SK-N-SH treated with all-trans-retinoic acid at 6 μM for 48 hours (cell line): ENCODE measurements around the gene SPATA18.

Experiments used
- ATAC-seq: fragments of 200-7000 bp; cut with Tn5 transposase; 3 replicates; pipeline ENCODE4 v1.9.1; 2020; ENCODE audit warnings: mild to moderate bottlenecking, moderate library complexity
- ARNTL ChIP-seq: fragments of 450-650 bp; formaldehyde crosslinking; IDR thresholded peaks from 2 replicates; pipeline ENCODE4 v1.5.0; 2020; ENCODE audit warnings: low read depth, mild to moderate bottlenecking, moderate library complexity, borderline replicate concordance
- BACH2 ChIP-seq: fragments of 250-450 bp; sonication (Bioruptor Pico); IDR thresholded peaks from 2 replicates; pipeline ENCODE4 v1.9.0; 2021; ENCODE audit warnings: mild to moderate bottlenecking, borderline replicate concordance
- CSDC2 ChIP-seq: fragments of 250-450 bp; sonication (Bioruptor Pico); IDR thresholded peaks from 2 replicates; pipeline ENCODE4 v1.5.0; 2020; ENCODE audit warnings: mild to moderate bottlenecking, moderate library complexity
- ESRRG ChIP-seq: fragments of 250-450 bp; sonication (Bioruptor Pico); IDR thresholded peaks from 2 replicates; pipeline ENCODE4 v1.6.1; 2021; ENCODE audit warnings: mild to moderate bottlenecking
- GLIS3 ChIP-seq: fragments of 250-450 bp; sonication (Bioruptor Pico); IDR thresholded peaks from 2 replicates; pipeline ENCODE4 v1.5.0; 2020; ENCODE audit warnings: mild to moderate bottlenecking, moderate library complexity
- ISL1 ChIP-seq: fragments of 250-450 bp; sonication (Bioruptor Pico); IDR thresholded peaks from 2 replicates; pipeline ENCODE4 v2.1.2; 2022; ENCODE audit warnings: mild to moderate bottlenecking, moderate library complexity
- OSR1 ChIP-seq: fragments of 250-450 bp; sonication (Bioruptor Pico); IDR thresholded peaks from 2 replicates; pipeline ENCODE4 v1.8.0; 2022; ENCODE audit warnings: moderate library complexity, mild to moderate bottlenecking, inconsistent platforms
- PPARA ChIP-seq: fragments of 250-450 bp; sonication (Bioruptor Pico); IDR thresholded peaks from 2 replicates; pipeline ENCODE4 v1.5.0; 2020; ENCODE audit warnings: mild to moderate bottlenecking, borderline replicate concordance
- RARB ChIP-seq: fragments of 250-450 bp; sonication (Bioruptor Pico); IDR thresholded peaks from 2 replicates; pipeline ENCODE4 v1.8.0; 2021; ENCODE audit warnings: mild to moderate bottlenecking, moderate library complexity
- SNAI2 ChIP-seq: fragments of 250-450 bp; sonication (Bioruptor Pico); IDR thresholded peaks from 2 replicates; pipeline ENCODE4 v1.5.0; 2020; ENCODE audit warnings: mild to moderate bottlenecking, moderate library complexity
- TCF4 ChIP-seq: fragments of 250-450 bp; sonication (Bioruptor Pico); IDR thresholded peaks from 2 replicates; pipeline ENCODE4 v1.8.0; 2021; ENCODE audit warnings: mild to moderate bottlenecking, moderate library complexity, borderline replicate concordance
- ZC3H10 ChIP-seq: fragments of 250-450 bp; sonication (Bioruptor Pico); IDR thresholded peaks from 2 replicates; pipeline ENCODE4 v1.5.1; 2021; ENCODE audit warnings: mild to moderate bottlenecking, moderate library complexity
- ZFP3 ChIP-seq: fragments of 250-450 bp; sonication (Bioruptor Pico); IDR thresholded peaks from 2 replicates; pipeline ENCODE4 v1.5.0; 2020; ENCODE audit warnings: mild to moderate bottlenecking, moderate library complexity
- ZNF565 ChIP-seq: fragments of 450-650 bp; formaldehyde crosslinking; conservative IDR thresholded peaks from 2 replicates; pipeline ENCODE4 v1.5.0; 2020; ENCODE audit warnings: low read depth, mild to moderate bottlenecking, moderate library complexity
- ZNF70 ChIP-seq: fragments of 450-650 bp; formaldehyde crosslinking; IDR thresholded peaks from 2 replicates; pipeline ENCODE4 v1.5.0; 2020; ENCODE audit warnings: mild to moderate bottlenecking, moderate library complexity
- ZNF8 ChIP-seq: fragments of 450-650 bp; formaldehyde crosslinking; IDR thresholded peaks from 2 replicates; pipeline ENCODE4 v1.5.0; 2020; ENCODE audit warnings: mild to moderate bottlenecking, moderate library complexity
- TF ChIP-seq, protein P1 (sequence below): fragments of 250-450 bp; sonication (Bioruptor Pico); IDR thresholded peaks from 2 replicates; pipeline ENCODE4 v1.5.0; 2020; ENCODE audit warnings: mild to moderate bottlenecking, moderate library complexity
- TF ChIP-seq, protein P2 (sequence below): fragments of 250-450 bp; sonication (Bioruptor Pico); IDR thresholded peaks from 2 replicates; pipeline ENCODE4 v1.5.1; 2020; ENCODE audit warnings: low read depth, mild to moderate bottlenecking, moderate library complexity
- TF ChIP-seq, protein P3 (sequence below): fragments of 250-450 bp; sonication (Bioruptor Pico); IDR thresholded peaks from 2 replicates; pipeline ENCODE4 v1.8.0; 2020; ENCODE audit warnings: mild to moderate bottlenecking, moderate library complexity, borderline replicate concordance
- TF ChIP-seq, protein P4 (sequence below): fragments of 250-450 bp; sonication (Bioruptor Pico); IDR thresholded peaks from 2 replicates; pipeline ENCODE4 v1.8.0; 2021; ENCODE audit warnings: low read depth, mild to moderate bottlenecking, moderate library complexity, borderline replicate concordance

SPATA18 gene

DNA sequence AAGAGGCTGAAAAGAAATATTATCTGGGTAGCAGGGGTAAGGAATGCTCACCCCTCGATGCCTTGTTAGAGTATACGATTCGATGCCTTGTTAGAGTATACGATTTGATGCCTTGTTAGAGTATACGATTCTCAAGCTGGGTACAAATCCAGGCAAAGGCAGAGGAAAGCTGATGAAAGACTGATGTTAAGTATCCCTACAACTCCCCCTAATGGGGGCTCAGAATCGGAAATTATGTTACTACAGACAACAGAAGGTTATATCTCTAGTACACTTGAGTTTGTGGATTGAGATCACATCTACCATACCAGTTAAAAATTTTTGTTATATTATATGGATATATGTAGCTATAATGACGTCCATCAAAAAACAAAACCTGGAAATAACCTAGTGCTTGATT, 35.7 kb upstream of the SPATA18 start:
- ATAC-seq: peak; percentile 55; the same call in 2 of the 3 replicates
- TF ChIP-seq SNAI2 (CRISPR knock-in tag): no peak
- no peak for TF ChIP-seq ZNF8 (CRISPR knock-in tag)
- TF ChIP-seq ZNF565 (CRISPR knock-in tag): no peak
- no peak for TF ChIP-seq PPARA
- TF ChIP-seq ZC3H10 (CRISPR knock-in tag): no peak
- no peak for TF ChIP-seq BACH2 (CRISPR knock-in tag)
- no peak for TF ChIP-seq ESRRG
- TF ChIP-seq, protein P1, sequence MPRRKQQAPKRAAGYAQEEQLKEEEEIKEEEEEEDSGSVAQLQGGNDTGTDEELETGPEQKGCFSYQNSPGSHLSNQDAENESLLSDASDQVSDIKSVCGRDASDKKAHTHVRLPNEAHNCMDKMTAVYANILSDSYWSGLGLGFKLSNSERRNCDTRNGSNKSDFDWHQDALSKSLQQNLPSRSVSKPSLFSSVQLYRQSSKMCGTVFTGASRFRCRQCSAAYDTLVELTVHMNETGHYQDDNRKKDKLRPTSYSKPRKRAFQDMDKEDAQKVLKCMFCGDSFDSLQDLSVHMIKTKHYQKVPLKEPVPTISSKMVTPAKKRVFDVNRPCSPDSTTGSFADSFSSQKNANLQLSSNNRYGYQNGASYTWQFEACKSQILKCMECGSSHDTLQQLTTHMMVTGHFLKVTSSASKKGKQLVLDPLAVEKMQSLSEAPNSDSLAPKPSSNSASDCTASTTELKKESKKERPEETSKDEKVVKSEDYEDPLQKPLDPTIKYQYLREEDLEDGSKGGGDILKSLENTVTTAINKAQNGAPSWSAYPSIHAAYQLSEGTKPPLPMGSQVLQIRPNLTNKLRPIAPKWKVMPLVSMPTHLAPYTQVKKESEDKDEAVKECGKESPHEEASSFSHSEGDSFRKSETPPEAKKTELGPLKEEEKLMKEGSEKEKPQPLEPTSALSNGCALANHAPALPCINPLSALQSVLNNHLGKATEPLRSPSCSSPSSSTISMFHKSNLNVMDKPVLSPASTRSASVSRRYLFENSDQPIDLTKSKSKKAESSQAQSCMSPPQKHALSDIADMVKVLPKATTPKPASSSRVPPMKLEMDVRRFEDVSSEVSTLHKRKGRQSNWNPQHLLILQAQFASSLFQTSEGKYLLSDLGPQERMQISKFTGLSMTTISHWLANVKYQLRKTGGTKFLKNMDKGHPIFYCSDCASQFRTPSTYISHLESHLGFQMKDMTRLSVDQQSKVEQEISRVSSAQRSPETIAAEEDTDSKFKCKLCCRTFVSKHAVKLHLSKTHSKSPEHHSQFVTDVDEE (CRISPR knock-in tag): no peak
- no peak for TF ChIP-seq OSR1
- no peak for TF ChIP-seq TCF4 (CRISPR knock-in tag)
- TF ChIP-seq, protein P2, sequence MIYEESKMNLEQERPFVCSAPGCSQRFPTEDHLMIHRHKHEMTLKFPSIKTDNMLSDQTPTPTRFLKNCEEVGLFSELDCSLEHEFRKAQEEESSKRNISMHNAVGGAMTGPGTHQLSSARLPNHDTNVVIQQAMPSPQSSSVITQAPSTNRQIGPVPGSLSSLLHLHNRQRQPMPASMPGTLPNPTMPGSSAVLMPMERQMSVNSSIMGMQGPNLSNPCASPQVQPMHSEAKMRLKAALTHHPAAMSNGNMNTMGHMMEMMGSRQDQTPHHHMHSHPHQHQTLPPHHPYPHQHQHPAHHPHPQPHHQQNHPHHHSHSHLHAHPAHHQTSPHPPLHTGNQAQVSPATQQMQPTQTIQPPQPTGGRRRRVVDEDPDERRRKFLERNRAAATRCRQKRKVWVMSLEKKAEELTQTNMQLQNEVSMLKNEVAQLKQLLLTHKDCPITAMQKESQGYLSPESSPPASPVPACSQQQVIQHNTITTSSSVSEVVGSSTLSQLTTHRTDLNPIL (CRISPR knock-in tag): no peak
- TF ChIP-seq ISL1 (CRISPR knock-in tag): no peak
- no peak for TF ChIP-seq ZFP3 (CRISPR knock-in tag)
- TF ChIP-seq, protein P3, sequence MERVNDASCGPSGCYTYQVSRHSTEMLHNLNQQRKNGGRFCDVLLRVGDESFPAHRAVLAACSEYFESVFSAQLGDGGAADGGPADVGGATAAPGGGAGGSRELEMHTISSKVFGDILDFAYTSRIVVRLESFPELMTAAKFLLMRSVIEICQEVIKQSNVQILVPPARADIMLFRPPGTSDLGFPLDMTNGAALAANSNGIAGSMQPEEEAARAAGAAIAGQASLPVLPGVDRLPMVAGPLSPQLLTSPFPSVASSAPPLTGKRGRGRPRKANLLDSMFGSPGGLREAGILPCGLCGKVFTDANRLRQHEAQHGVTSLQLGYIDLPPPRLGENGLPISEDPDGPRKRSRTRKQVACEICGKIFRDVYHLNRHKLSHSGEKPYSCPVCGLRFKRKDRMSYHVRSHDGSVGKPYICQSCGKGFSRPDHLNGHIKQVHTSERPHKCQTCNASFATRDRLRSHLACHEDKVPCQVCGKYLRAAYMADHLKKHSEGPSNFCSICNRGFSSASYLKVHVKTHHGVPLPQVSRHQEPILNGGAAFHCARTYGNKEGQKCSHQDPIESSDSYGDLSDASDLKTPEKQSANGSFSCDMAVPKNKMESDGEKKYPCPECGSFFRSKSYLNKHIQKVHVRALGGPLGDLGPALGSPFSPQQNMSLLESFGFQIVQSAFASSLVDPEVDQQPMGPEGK (CRISPR knock-in tag): no peak
- TF ChIP-seq GLIS3 (CRISPR knock-in tag): no peak
- TF ChIP-seq ZNF70 (CRISPR knock-in tag): no peak
- no peak for TF ChIP-seq ARNTL
- TF ChIP-seq, protein P4, sequence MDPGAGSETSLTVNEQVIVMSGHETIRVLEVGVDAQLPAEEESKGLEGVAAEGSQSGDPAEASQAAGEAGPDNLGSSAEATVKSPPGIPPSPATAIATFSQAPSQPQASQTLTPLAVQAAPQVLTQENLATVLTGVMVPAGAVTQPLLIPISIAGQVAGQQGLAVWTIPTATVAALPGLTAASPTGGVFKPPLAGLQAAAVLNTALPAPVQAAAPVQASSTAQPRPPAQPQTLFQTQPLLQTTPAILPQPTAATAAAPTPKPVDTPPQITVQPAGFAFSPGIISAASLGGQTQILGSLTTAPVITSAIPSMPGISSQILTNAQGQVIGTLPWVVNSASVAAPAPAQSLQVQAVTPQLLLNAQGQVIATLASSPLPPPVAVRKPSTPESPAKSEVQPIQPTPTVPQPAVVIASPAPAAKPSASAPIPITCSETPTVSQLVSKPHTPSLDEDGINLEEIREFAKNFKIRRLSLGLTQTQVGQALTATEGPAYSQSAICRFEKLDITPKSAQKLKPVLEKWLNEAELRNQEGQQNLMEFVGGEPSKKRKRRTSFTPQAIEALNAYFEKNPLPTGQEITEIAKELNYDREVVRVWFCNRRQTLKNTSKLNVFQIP (CRISPR knock-in tag): no peak

DNA sequence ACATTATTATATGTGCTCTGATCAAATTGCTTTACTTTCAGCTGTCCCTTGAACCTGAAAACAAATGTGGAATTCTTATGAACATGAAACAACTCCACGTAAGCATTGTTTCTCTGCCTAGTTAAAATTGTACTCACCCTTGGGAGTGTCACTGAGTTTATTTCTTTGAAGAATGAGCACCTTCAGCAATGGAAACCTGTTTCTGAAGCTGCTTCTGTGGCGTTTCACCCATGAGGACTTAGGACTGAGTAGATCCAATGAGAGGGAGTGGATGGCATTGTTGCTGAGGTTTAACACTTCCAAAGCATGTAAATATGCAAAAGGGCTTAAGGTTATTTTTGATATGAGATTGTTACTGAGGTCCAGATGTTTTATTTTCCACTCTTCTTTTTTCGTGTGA, 34.1 kb upstream of the SPATA18 start:
- TF ChIP-seq SNAI2 (CRISPR knock-in tag): no peak
- no peak for TF ChIP-seq TCF4 (CRISPR knock-in tag)
- TF ChIP-seq, protein P2 (CRISPR knock-in tag): no peak
- TF ChIP-seq, protein P1 (CRISPR knock-in tag): no peak
- no peak for TF ChIP-seq ZNF8 (CRISPR knock-in tag)
- no peak for TF ChIP-seq ZFP3 (CRISPR knock-in tag)
- TF ChIP-seq PPARA: no peak
- no peak for TF ChIP-seq CSDC2
- no peak for TF ChIP-seq RARB (CRISPR knock-in tag)
- no peak for TF ChIP-seq ZC3H10 (CRISPR knock-in tag)
- no peak for TF ChIP-seq OSR1
- TF ChIP-seq ZNF70 (CRISPR knock-in tag): no peak
- TF ChIP-seq ARNTL: no peak
- TF ChIP-seq, protein P3 (CRISPR knock-in tag): no peak
- TF ChIP-seq, protein P4 (CRISPR knock-in tag): no peak
- TF ChIP-seq ESRRG: no peak
- no peak for TF ChIP-seq ZNF565 (CRISPR knock-in tag)
- no peak for TF ChIP-seq BACH2 (CRISPR knock-in tag)
- TF ChIP-seq ISL1 (CRISPR knock-in tag): no peak
- no peak for ATAC-seq
